Esophagus muscularis mucosa (tissue), 4 donors: ENCODE results near the gene CPEB3.

Source experiments
- CTCF ChIP-seq, 3 experiments: fragments of 200-600 bp in 2 of 3; fragments of 450-650 bp in 1 of 3; sonication (generic) in 2 of 3; IDR thresholded peaks; one replicate each; pipeline ENCODE4 v1.5.1; 2017 to 2019; ENCODE audit warnings: antibody characterized with exemption in 3 of 3, mild to moderate bottlenecking in 2 of 3, moderate library complexity in 1 of 3
- EP300 ChIP-seq: sonication (generic); formaldehyde crosslinking; IDR thresholded peaks from one replicate; pipeline ENCODE4 v1.6.1; 2017; ENCODE audit warnings: antibody characterized with exemption
- POLR2A ChIP-seq: fragments of 450-650 bp; IDR thresholded peaks from one replicate; pipeline ENCODE4 v1.6.1; 2017; ENCODE audit warnings: antibody characterized with exemption, moderate library complexity, mild to moderate bottlenecking, low read depth

- TF ChIP-seq CTCF (IDR thresholded peaks at IDR 0.05) (no peak), EP300 (no peak), POLR2A (no peak)
These were observed 195.9 kb downstream of the CPEB3 start for GRCh38 chr10:92094960-92095359.
